BE2C (cell line): Measurements from ENCODE around the gene TMEM202.
"Not testable (repeated sequence)": the region's sequence is repeated elsewhere in the genome, so short reads cannot be mapped to it uniquely, and the experiment has no call there.

Experiments used
- DNase-seq: peaks from one replicate; pipeline ENCODE4 v3.0.0-alpha.2; 2020
- H3K27me3 ChIP-seq: fragments of 250-450 bp; sonication (Bioruptor Pico); 2 replicates; pipeline ENCODE4 v1.5.1; 2020; ENCODE audit warnings: mild to moderate bottlenecking
- H3K36me3 ChIP-seq: fragments of 250-450 bp; sonication (Bioruptor Pico); 2 replicates; pipeline ENCODE4 v1.5.1; 2020; ENCODE audit warnings: mild to moderate bottlenecking
- H3K4me1 ChIP-seq: fragments of 250-450 bp; sonication (Bioruptor Pico); 2 replicates; pipeline ENCODE4 v1.5.1; 2020
- H3K4me3 ChIP-seq: 2 replicates; pipeline ENCODE4 v1.5.1; 2011; ENCODE audit warnings: low read depth, low read length
- H3K9me3 ChIP-seq: fragments of 250-450 bp; sonication (Bioruptor Pico); 2 replicates; pipeline ENCODE4 v1.5.1; 2020
- CTCF ChIP-seq: IDR thresholded peaks from 2 replicates; pipeline ENCODE4 v1.5.1; 2012; ENCODE audit warnings: mild to moderate bottlenecking, low read depth, low read length

TMEM202 gene

GRCh38 chr15:72420576-72420975 is 22.5 kb downstream of the TMEM202 start:
- TF ChIP-seq CTCF = no peak

GRCh38 chr15:72421484-72421883 is 23.4 kb downstream of the TMEM202 start:
- TF ChIP-seq CTCF = no peak
- Histone ChIP-seq H3K4me3 (no peak overlapping the region), H3K9me3 (no peaks in the 10 kb centered on the region), H3K4me1 (no peaks in the 10 kb centered on the region), H3K36me3 (no peaks in the 10 kb centered on the region), H3K27me3 (peaks cover 9% of the 10 kb centered on the region; the same call in 1 of the 2 replicates)
- DNase-seq = no peak

More at GRCh38 chr15:72420576-72420975, 22.5 kb downstream of the TMEM202 start:
- Histone ChIP-seq H3K4me3 (no peak overlapping the region), H3K27me3 (peaks cover 9% of the 10 kb centered on the region; the same call in 1 of the 2 replicates), H3K9me3 (no peaks in the 10 kb centered on the region), H3K4me1 (no peaks in the 10 kb centered on the region), H3K36me3 (no peaks in the 10 kb centered on the region)
- no peak for DNase-seq

GRCh38 chr15:72423256-72423655 is 25.2 kb downstream of the TMEM202 start:
- Histone ChIP-seq H3K9me3 (no peaks in the 10 kb centered on the region), H3K36me3 (no peaks in the 10 kb centered on the region), H3K4me1 (no peaks in the 10 kb centered on the region), H3K27me3 (peaks cover 9% of the 10 kb centered on the region; the same call in 1 of the 2 replicates), H3K4me3 (no peak overlapping the region)
- DNase-seq = no peak
- TF ChIP-seq CTCF = no peak

- Histone ChIP-seq H3K4me3 (no peak overlapping the region), H3K27me3 (peaks cover 11% of the 10 kb centered on the region), H3K9me3 (no peaks in the 10 kb centered on the region), H3K36me3 (no peaks in the 10 kb centered on the region), H3K4me1 (no peaks in the 10 kb centered on the region)
- no peak for DNase-seq
- no peak for TF ChIP-seq CTCF
These were observed 28.6 kb downstream of the TMEM202 start for GRCh38 chr15:72426753-72427152.

- H3K4me3 ChIP-seq = no peak overlapping the region
- DNase-seq = no peak
- peaks cover 3% of the 10 kb centered on the region for H3K9me3 ChIP-seq
- peaks cover 8% of the 10 kb centered on the region for H3K27me3 ChIP-seq
- no peaks in the 10 kb centered on the region for H3K36me3 ChIP-seq
- H3K4me1 ChIP-seq = no peaks in the 10 kb centered on the region
- no peak for TF ChIP-seq CTCF
These were observed 39.7 kb downstream of the TMEM202 start for GRCh38 chr15:72437650-72438316.

- DNase-seq, H3K4me3 ChIP-seq, H3K36me3 ChIP-seq, H3K27me3 ChIP-seq, H3K9me3 ChIP-seq, H3K4me1 ChIP-seq: not testable (repeated sequence)
These were observed 44.7 kb downstream of the TMEM202 start for GRCh38 chr15:72442848-72443247.
